Epidermal melanocyte (primary cell): Measurements from ENCODE around the gene CEP126.

Experiments
- DNase-seq: peaks from one replicate; pipeline ENCODE4 v3.0.0; 2011; ENCODE audit warnings: low spot score; ENCODE audit not compliant: insufficient read length

Gene CEP126

GRCh38 chr11:101914738-101915426 lies at the start of gene CEP126:
CEP126 (plus strand) TSS chr11:101915010; CDS start chr11:101915285, 275 bp downstream.
- peak; percentile 88 for DNase-seq

GRCh38 chr11:101866619-101867491 lies 48.0 kb upstream of the CEP126 start:
- DNase-seq = no peak

- DNase-seq = no peak
Observed at GRCh38 chr11:101867951-101868350, 46.9 kb upstream of the CEP126 start.

- no peak for DNase-seq
Observed at GRCh38 chr11:101870510-101870909, 44.3 kb upstream of the CEP126 start.

GRCh38 chr11:101872171-101872882 lies 42.5 kb upstream of the CEP126 start:
- no peak for DNase-seq

- DNase-seq = no peak
Observed at GRCh38 chr11:101880222-101880621, 34.6 kb upstream of the CEP126 start.

GRCh38 chr11:101881586-101881985 lies 33.2 kb upstream of the CEP126 start:
- DNase-seq = no peak

- no peak for DNase-seq
Observed at GRCh38 chr11:101885631-101886030, 29.2 kb upstream of the CEP126 start.

GRCh38 chr11:101889767-101890166 lies 25.0 kb upstream of the CEP126 start:
- no peak for DNase-seq

GRCh38 chr11:101894505-101894904 lies 20.3 kb upstream of the CEP126 start:
- no peak for DNase-seq

- no peak for DNase-seq
Observed at GRCh38 chr11:101907815-101908214, 7.0 kb upstream of the CEP126 start.

GRCh38 chr11:101909087-101909486 lies 5.7 kb upstream of the CEP126 start:
- no peak for DNase-seq

GRCh38 chr11:101912823-101913284 lies 2.0 kb upstream of the CEP126 start:
- no peak for DNase-seq

GRCh38 chr11:101913656-101914055 lies 1.2 kb upstream of the CEP126 start:
- DNase-seq = no peak

GRCh38 chr11:101914341-101914737 lies 471 bp upstream of the CEP126 start:
- DNase-seq = no peak

- no peak for DNase-seq
Observed at GRCh38 chr11:101915791-101916291, 1.0 kb downstream of the CEP126 start.

GRCh38 chr11:101916422-101916821 lies 1.6 kb downstream of the CEP126 start, which contains the start of gene ANGPTL5:
ANGPTL5 (minus strand) TSS chr11:101916522; CDS start chr11:101907909, 8,613 bp downstream.
- DNase-seq = no peak

- no peak for DNase-seq
Observed at GRCh38 chr11:101917226-101917625, 2.4 kb downstream of the CEP126 start.

GRCh38 chr11:101920992-101921391 lies 6.2 kb downstream of the CEP126 start:
- no peak for DNase-seq

- DNase-seq = no peak
Observed at GRCh38 chr11:101923554-101923953, 8.7 kb downstream of the CEP126 start.

GRCh38 chr11:101929294-101929915 lies 14.6 kb downstream of the CEP126 start:
- DNase-seq = no peak
